CD14-positive monocyte (primary cell): Measurements from ENCODE around the gene CLTA. TPM values are rescaled to one million over a fixed set of nuclear protein-coding genes. Genes with fewer than 3 reads are reported as not detected.

ENCODE experiments used
- DNase-seq, 3 donors: peaks; one replicate each; pipeline ENCODE4 v3.0.0-alpha.2; 2011 to 2022
- H2AFZ ChIP-seq: 2 replicates; pipeline ENCODE4 v1.6.0; 2012; ENCODE audit warnings: mild to moderate bottlenecking, low read depth, low read length, inconsistent platforms; ENCODE audit not compliant: insufficient read depth, poor library complexity, severe bottlenecking
- H3K27ac ChIP-seq, 2 donors: 1 replicate in 1 of 2; 2 replicates in 1 of 2; pipeline ENCODE4 v1.5.1; 2012 to 2013; ENCODE audit warnings: low read length in 2 of 2, control low read depth in 1 of 2, inconsistent platforms in 1 of 2, low read depth in 1 of 2, mild to moderate bottlenecking in 1 of 2
- H3K27me3 ChIP-seq, 2 donors: one replicate each; pipeline versions ENCODE4 v1.6.0 to v1.6.1; 2011 to 2013; ENCODE audit warnings: low read length in 2 of 2; ENCODE audit not compliant: control insufficient read depth in 2 of 2, insufficient read depth in 2 of 2
- H3K36me3 ChIP-seq, 2 donors: replicated peaks in 1 of 2; 1 replicate in 1 of 2; 2 replicates in 1 of 2; pipeline versions ENCODE4 v1.5.1 to v1.6.1; 2012 to 2013; ENCODE audit warnings: low read length in 2 of 2, control low read depth in 1 of 2, inconsistent platforms in 1 of 2, mild to moderate bottlenecking in 1 of 2; ENCODE audit not compliant: insufficient read depth in 2 of 2, control insufficient read depth in 1 of 2
- H3K4me1 ChIP-seq, 2 donors: 1 replicate in 1 of 2; 2 replicates in 1 of 2; pipeline versions ENCODE4 v1.5.1 to v1.6.1; 2012 to 2013; ENCODE audit warnings: low read length in 2 of 2, control low read depth in 1 of 2, inconsistent platforms in 1 of 2, mild to moderate bottlenecking in 1 of 2, moderate library complexity in 1 of 2; ENCODE audit not compliant: insufficient read depth in 2 of 2, control insufficient read depth in 1 of 2
- H3K4me2 ChIP-seq: replicated peaks from 2 replicates; pipeline ENCODE3; 2012; ENCODE audit warnings: low read length, moderate library complexity, mild to moderate bottlenecking; ENCODE audit not compliant: poor library complexity, severe bottlenecking; ENCODE audit errors: extremely low read depth
- H3K4me3 ChIP-seq, 3 experiments: fragments of 200-600 bp in 1 of 3; sonication (generic) in 1 of 3; replicated peaks in 1 of 3; 1 replicate in 2 of 3; 2 replicates in 1 of 3; pipeline ENCODE4 v1.5.1; 2011 to 2013; ENCODE audit warnings: low read length in 3 of 3, mild to moderate bottlenecking in 3 of 3, control low read depth in 2 of 3, low read depth in 2 of 3, inconsistent platforms in 1 of 3, moderate library complexity in 1 of 3
- H3K79me2 ChIP-seq: 2 replicates; pipeline ENCODE4 v1.6.0; 2012; ENCODE audit warnings: mild to moderate bottlenecking, control low read depth, inconsistent platforms, low read length, moderate library complexity; ENCODE audit not compliant: insufficient read depth
- H3K9ac ChIP-seq: 2 replicates; pipeline ENCODE4 v1.6.0; 2017; ENCODE audit warnings: low read length, mild to moderate bottlenecking; ENCODE audit not compliant: insufficient read depth, poor library complexity, severe bottlenecking
- H3K9me3 ChIP-seq, 2 donors: replicated peaks in 1 of 2; 1 replicate in 1 of 2; 2 replicates in 1 of 2; pipeline versions ENCODE4 v1.5.1 to v1.6.1; 2012 to 2013; ENCODE audit warnings: low read length in 2 of 2, control low read depth in 1 of 2; ENCODE audit not compliant: control insufficient read depth in 1 of 2, insufficient read depth in 1 of 2
- H4K20me1 ChIP-seq: 2 replicates; pipeline ENCODE4 v1.6.0; 2012; ENCODE audit warnings: mild to moderate bottlenecking, low read length, control low read depth, moderate library complexity; ENCODE audit not compliant: insufficient read depth
- H3K27ac Mint-ChIP-seq, 7 donors: one replicate each; pipeline ENCODE4 v1.8.0; 2020; ENCODE audit warnings: mild to moderate bottlenecking in 7 of 7, mixed read lengths in 7 of 7, moderate library complexity in 6 of 7, inconsistent platforms in 2 of 7
- H3K27me3 Mint-ChIP-seq, 3 donors: one replicate each; pipeline ENCODE4 v1.8.0; 2021 to 2022; ENCODE audit warnings: low read depth in 3 of 3, mild to moderate bottlenecking in 3 of 3, mixed read lengths in 3 of 3, moderate library complexity in 3 of 3, inconsistent platforms in 1 of 3
- H3K36me3 Mint-ChIP-seq, 2 donors: one replicate each; pipeline ENCODE4 v1.8.0; 2020; ENCODE audit warnings: mixed read lengths in 2 of 2, inconsistent platforms in 1 of 2, mild to moderate bottlenecking in 1 of 2
- H3K4me1 Mint-ChIP-seq: one replicate; pipeline ENCODE4 v1.8.0; 2020; ENCODE audit warnings: mild to moderate bottlenecking, mixed read lengths
- H3K4me3 Mint-ChIP-seq, 2 donors: one replicate each; pipeline ENCODE4 v1.8.0; 2020; ENCODE audit warnings: mild to moderate bottlenecking in 2 of 2, mixed read lengths in 2 of 2, moderate library complexity in 1 of 2
- H3K9me3 Mint-ChIP-seq, 7 donors: one replicate each; pipeline ENCODE4 v1.8.0; 2020 to 2022; ENCODE audit warnings: mixed read lengths in 7 of 7, mild to moderate bottlenecking in 6 of 7, moderate library complexity in 6 of 7, inconsistent platforms in 2 of 7
- CTCF ChIP-seq: fragments of 200-600 bp; IDR thresholded peaks from one replicate; pipeline ENCODE4 v1.8.0; 2022; ENCODE audit warnings: antibody characterized with exemption, mild to moderate bottlenecking
- WGBS: methylation state at CpG from one replicate; pipeline ENCODE4 v1.1.5; 2013; ENCODE audit warnings: missing lambda C conversion rate; ENCODE audit not compliant: insufficient coverage; 5-methylcytosine and 5-hydroxymethylcytosine counted together
- intact Hi-C, 2 donors: fragments of 100-400 bp; cut with micrococcal nuclease; formaldehyde crosslinking; loops; one replicate each; pipeline versions ENCODE4 v1.15.0 to v1.15.1; 2023
- polyA plus RNA-seq, 3 donors: library from polyadenylated mRNA; depleted of rRNA in 1 of 3; unstranded in 2 of 3; stranded (reverse) in 1 of 3; fragments of 300-500 nt in 2 of 3; fragments of >200 nt in 1 of 3; fragmentation: Illumina TruSeq in 2 of 3; gene quantifications; 1 replicate in 2 of 3; 2 replicates in 1 of 3; pipeline ENCODE4 v1.2.3, GENCODE V29; 2012 to 2021

CLTA gene
- polyA plus RNA-seq, 3 donors: 85.6 to 262 (median 225) TPM

GRCh38 chr9:36258208-36258995, 67.7 kb downstream of the CLTA start, which contains the start of gene GNE:
Gene GNE, minus strand, starts transcription at chr9:36258448. Its CDS starts 9,093 bp downstream, at chr9:36249355.
- Histone ChIP-seq H3K9me3 (no peaks in the 10 kb centered on the region), H3K4me1 (peaks cover 11 to 15% of the 10 kb centered on the region in 2 donors), H3K9ac (peak within 1 kb of the TSS; percentile 92), H3K4me3 (peak within 1 kb of the TSS; percentile 52 to 92 (median 75)), H4K20me1 (no peaks in the 10 kb centered on the region), H3K27me3 (no peaks in the 10 kb centered on the region), H3K36me3 (peaks cover 0 to 2% of the 10 kb centered on the region in 2 donors), H2AFZ (peak within 1 kb of the TSS; percentile 94), H3K79me2 (peaks cover 31% of the 10 kb centered on the region), H3K27ac (peak within 1 kb of the TSS; percentile 85 to 88), H3K4me2 (peak within 1 kb of the TSS; percentile 97)
- under 1% methylated on average over 62 of the region's 73 CpGs for WGBS
- Mint-ChIP-seq H3K27ac (peak within 1 kb of the TSS; percentile 87 to 95 (median 94)), H3K4me3 (peak within 1 kb of the TSS; percentile 90 to 97), H3K4me1 (peaks cover 13% of the 10 kb centered on the region), H3K27me3 (no peaks in the 10 kb centered on the region), H3K9me3 (peaks cover 0 to 2% (median 0%) of the 10 kb centered on the region in 7 donors), H3K36me3 (peaks cover 0 to 6% of the 10 kb centered on the region in 2 donors)
- intact Hi-C loops: no loop called here
- no peak for TF ChIP-seq CTCF
- DNase-seq: peak; percentile 90 to 95 (median 92)

DNA sequence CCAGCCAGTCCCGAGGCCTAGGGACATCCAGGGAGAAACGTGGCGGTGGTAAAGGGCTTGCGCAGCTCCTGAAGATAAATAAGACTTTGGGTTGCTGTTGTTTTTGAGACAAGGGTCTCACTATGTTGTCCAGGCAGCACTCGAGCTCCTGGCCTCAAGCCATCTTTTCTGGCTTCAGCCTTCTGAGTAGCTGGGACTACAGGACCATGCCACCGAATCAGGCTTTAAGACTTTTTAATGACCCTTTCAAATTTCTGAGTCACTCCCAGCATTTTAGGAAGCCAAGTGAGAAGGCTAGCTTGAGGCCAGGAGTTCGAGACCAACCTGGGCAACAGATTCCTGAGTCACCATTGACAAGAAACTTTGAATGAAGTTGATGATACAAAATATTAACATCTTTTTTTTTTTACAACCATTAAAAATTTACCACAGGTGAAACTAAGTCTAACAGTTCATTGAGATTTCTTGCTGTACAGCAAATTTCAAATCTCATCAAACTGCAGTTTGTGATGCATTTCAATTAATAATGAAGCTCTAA, 68.3 kb downstream of the CLTA start:
- no peaks in the 10 kb centered on the region for H3K27me3 ChIP-seq
- H3K4me2 ChIP-seq: peak overlapping the region; percentile 97
- peaks cover 0 to 2% of the 10 kb centered on the region in 2 donors for H3K36me3 ChIP-seq
- H3K4me1 ChIP-seq: peaks cover 11 to 15% of the 10 kb centered on the region in 2 donors
- H3K4me1 Mint-ChIP-seq: peaks cover 13% of the 10 kb centered on the region
- H2AFZ ChIP-seq: peak overlapping the region; percentile 94
- H3K9ac ChIP-seq: peak overlapping the region; percentile 92
- H3K9me3 ChIP-seq: no peaks in the 10 kb centered on the region
- H3K27ac ChIP-seq: peak overlapping the region; percentile 85 to 88
- H3K79me2 ChIP-seq: peaks cover 31% of the 10 kb centered on the region
- H3K27me3 Mint-ChIP-seq: no peaks in the 10 kb centered on the region
- H3K27ac Mint-ChIP-seq: peak overlapping the region; percentile 87 to 95 (median 94)
- DNase-seq: no peak
- no peak for TF ChIP-seq CTCF
- H3K9me3 Mint-ChIP-seq: peaks cover 0 to 2% (median 0%) of the 10 kb centered on the region in 7 donors
- peaks cover 0 to 5% of the 10 kb centered on the region in 2 donors for H3K36me3 Mint-ChIP-seq
- no peaks in the 10 kb centered on the region for H4K20me1 ChIP-seq
- WGBS: 67% methylated on average over 5 of the region's 7 CpGs
- peak overlapping the region; percentile 90 to 97 for H3K4me3 Mint-ChIP-seq
- intact Hi-C loops: no loop called here
- peak overlapping the region; percentile 52 to 92 (median 75) for H3K4me3 ChIP-seq

Other genes with a start within 250 kb of the CLTA start
- gene OR2S2, start 232.8 kb upstream of the CLTA start, polyA plus RNA-seq: not detected
- 1 to 10 TPM; 5.0 to 5.2 (median 5.1) TPM for gene RECK, start 154.0 kb upstream of the CLTA start, polyA plus RNA-seq
- gene GLIPR2, start 54.2 kb upstream of the CLTA start, polyA plus RNA-seq: 100 to 1,000 TPM; 213 to 528 (median 520) TPM
- gene CCIN, start 21.5 kb upstream of the CLTA start, polyA plus RNA-seq: 1 to 10 TPM in 1 of 3 donors, under 1 TPM in 2; 0.11 to 2.3 (median 0.35) TPM
- gene GNE, start 67.5 kb downstream of the CLTA start, polyA plus RNA-seq: 1 to 10 TPM; 4.1 to 5.0 (median 4.5) TPM
- 10 to 100 TPM; 11.3 to 33.2 (median 13.6) TPM for gene RNF38, start 209.3 kb downstream of the CLTA start, polyA plus RNA-seq